Measurements from ENCODE around the gene TBR1. TPM values are rescaled to one million over a fixed set of nuclear protein-coding genes. Genes with fewer than 3 reads are reported as not detected.

Gene TBR1
- total and polyA plus RNA-seq, 2 donors (not counting 3 experiments of a cell fraction or from before 2014, with no cell fraction given): 0.11 to 0.14 TPM

DNA sequence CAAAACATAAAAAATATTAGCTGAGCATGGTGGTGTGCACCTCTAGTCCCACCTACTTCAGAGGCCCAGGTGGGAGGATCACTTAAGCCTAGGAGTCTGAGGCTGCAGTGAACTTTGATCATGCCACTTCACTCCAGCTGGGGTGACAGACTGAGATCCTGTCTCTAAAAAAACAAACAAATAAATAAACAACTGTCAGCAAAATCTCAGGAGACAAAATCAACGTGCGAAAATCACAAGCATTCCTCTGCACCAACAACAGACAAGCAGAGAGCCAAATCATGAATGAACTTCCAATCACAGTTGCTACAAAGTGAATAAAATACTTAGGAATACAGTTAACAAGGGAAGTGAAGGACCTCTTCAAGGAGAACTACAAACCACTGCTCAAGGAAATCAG, 58.8 kb downstream of the TBR1 start:
- H3K9ac ChIP-seq (replicated peaks; ENCODE audit: extremely low read depth, insufficient read depth, low read length): no peak overlapping the region
- dilution Hi-C loops (cut with MboI; ENCODE audit: extremely low pct_ligation_motif_present, low sequenced_read_pairs) (no loop called here), intact Hi-C loops (cut with micrococcal nuclease) (no loop called here)
- FAIRE-seq: no peak
- no TSS peak for BruUV-seq (replicated peaks)
- H3K27me3 ChIP-seq (ENCODE audit: control insufficient read depth in 2 of 2, insufficient read depth in 2 of 2, low read length in 2 of 2): no peaks in the 10 kb centered on the region
- no peaks in the 10 kb centered on the region for H3K79me2 ChIP-seq (ENCODE audit: control insufficient read depth, insufficient read depth, low read length)
- no peaks in the 10 kb centered on the region for H3K4me1 ChIP-seq (ENCODE audit: control insufficient read depth, extremely low read depth, insufficient read depth, low read length)
- no peaks in the 10 kb centered on the region for H4K20me1 ChIP-seq (replicated peaks; ENCODE audit: control insufficient read depth, extremely low read depth, insufficient read depth, low read length)
- DNase-seq (ENCODE audit: low read depth, low spot score): no peak
- no peak overlapping the region for H3K4me2 ChIP-seq (ENCODE audit: insufficient read depth, low read length)
- H2AFZ ChIP-seq (ENCODE audit: low read depth, low read length): no peak overlapping the region
- TF ChIP-seq CTCF (IDR thresholded peaks at IDR 0.05; ENCODE audit: extremely low read depth in 1 of 2, insufficient read depth in 1 of 2, low read depth in 1 of 2, low read length in 2 of 2) (no peak), POLR2AphosphoS5 (IDR thresholded peaks at IDR 0.05; ENCODE audit: insufficient read depth, low read depth, low read length) (no peak), FOS (IDR thresholded peaks at IDR 0.05; ENCODE audit: borderline replicate concordance, insufficient read depth, low read length) (no peak), POLR2A (IDR thresholded peaks at IDR 0.05; ENCODE audit: low read depth, low read length) (no peak), EZH2 (IDR thresholded peaks at IDR 0.05; ENCODE audit: borderline replicate concordance, low read depth, low read length, severe bottlenecking) (no peak), MYC (IDR thresholded peaks at IDR 0.05; ENCODE audit: low read depth, low read length) (no peak), JUN (IDR thresholded peaks at IDR 0.05; ENCODE audit: borderline replicate concordance, insufficient read depth, insufficient read length, low read depth) (no peak), GATA2 (IDR thresholded peaks at IDR 0.05; ENCODE audit: insufficient read depth, insufficient read length, low read depth, low read length) (no peak)
- TF ChIP-seq, protein P1, sequence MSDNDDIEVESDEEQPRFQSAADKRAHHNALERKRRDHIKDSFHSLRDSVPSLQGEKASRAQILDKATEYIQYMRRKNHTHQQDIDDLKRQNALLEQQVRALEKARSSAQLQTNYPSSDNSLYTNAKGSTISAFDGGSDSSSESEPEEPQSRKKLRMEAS (IDR thresholded peaks at IDR 0.05; ENCODE audit: insufficient read depth, insufficient read length): no peak
- H3K4me3 ChIP-seq (replicated peaks in 1 of 3; ENCODE audit: insufficient read depth in 1 of 3, low read depth in 1 of 3, low read length in 3 of 3): no peak overlapping the region
- no peaks in the 10 kb centered on the region for H3K9me3 ChIP-seq (replicated peaks; ENCODE audit: control insufficient read depth, insufficient read depth, low read length)
- H3K27ac ChIP-seq (ENCODE audit: insufficient read depth, low read depth, low read length): no peak overlapping the region
- no peaks in the 10 kb centered on the region for H3K36me3 ChIP-seq (ENCODE audit: control insufficient read depth in 2 of 2, extremely low read depth in 1 of 2, insufficient read depth in 2 of 2, low read length in 2 of 2)
- ChIA-PET CTCF (no interaction called here), POLR2A (no interaction called here)
- H3K9me1 ChIP-seq (replicated peaks; ENCODE audit: control insufficient read depth, extremely low read depth, insufficient read depth, low read length): no peaks in the 10 kb centered on the region

Small RNA genes within 50 kb of the gene (small RNA-seq; reads per million reads assigned to genes)
- not detected for gene RNA5SP108 (ENCODE audit: insufficient read depth, insufficient read length, low read depth, low replicate concordance)

Other genes starting within 250 kb of the TBR1 start
- gene PSMD14, start 107.9 kb upstream of the TBR1 start, total RNA-seq: 83.6 and 85.4 TPM in 2 replicates
- 36.4 and 47.6 TPM in 2 replicates for gene PSMD14, start 107.9 kb upstream of the TBR1 start, polyA plus RNA-seq
- not detected in 2 replicates for gene SLC4A10, start 208.1 kb downstream of the TBR1 start, total RNA-seq
- 0.02 and 0.18 TPM in 2 replicates for gene SLC4A10, start 208.1 kb downstream of the TBR1 start, polyA plus RNA-seq

Measured in endothelial cell of umbilical vein (primary cell).